IMR-90 (cell line): Measurements from ENCODE around the gene LCN12. TPM values are rescaled to one million over a fixed set of nuclear protein-coding genes. Genes with fewer than 3 reads are reported as not detected.

ENCODE experiments used
- ATAC-seq: fragments of 200-7000 bp; cut with Tn5 transposase; 2 replicates; pipeline ENCODE4 v1.9.1; 2020; ENCODE audit warnings: low read depth, mild to moderate bottlenecking, moderate library complexity
- BruUV-seq: library from RNA; stranded (reverse); fragments of 400-500 nt; replicated peaks from 2 replicates; lab custom pipeline; 2021; lab: Mats Ljungman, UMichigan
- CTCF ChIA-PET: fragments of 300-600 bp; formaldehyde crosslinking; extraction: SDS; loops from one replicate; lab custom pipeline; 2021; ENCODE audit warnings: antibody characterized with exemption; lab: Yijun Ruan, JAX
- POLR2A ChIA-PET: fragments of 300-600 bp; sonication (Branson Sonifier 250); formaldehyde crosslinking; loops from one replicate; lab custom pipeline; 2022; ENCODE audit warnings: antibody characterized with exemption; ENCODE audit not compliant: unreplicated experiment; lab: Charles Lee
- DNase-seq: peaks from one replicate; pipeline ENCODE4 v3.0.0; 2013
- H2AFZ ChIP-seq: replicated peaks from 2 replicates; pipeline ENCODE3; 2013; ENCODE audit warnings: low read length, mild to moderate bottlenecking; ENCODE audit not compliant: poor library complexity
- H2AK5ac ChIP-seq: 2 replicates; pipeline ENCODE4 v1.6.1; 2013; ENCODE audit warnings: low read depth, low read length, inconsistent platforms
- H2AK9ac ChIP-seq: replicated peaks from 2 replicates; pipeline ENCODE3; 2013; ENCODE audit warnings: mild to moderate bottlenecking, low read depth, low read length, moderate library complexity; ENCODE audit not compliant: poor library complexity
- H2BK120ac ChIP-seq: 2 replicates; pipeline ENCODE4 v1.6.1; 2013; ENCODE audit warnings: low read depth, low read length, inconsistent platforms
- H2BK15ac ChIP-seq: 3 replicates; pipeline ENCODE4 v1.6.1; 2013; ENCODE audit warnings: low read depth, low read length, inconsistent platforms
- H2BK20ac ChIP-seq: 2 replicates; pipeline ENCODE4 v1.6.1; 2013; ENCODE audit warnings: low read depth, mild to moderate bottlenecking, inconsistent platforms, low read length, moderate library complexity
- H2BK5ac ChIP-seq: 2 replicates; pipeline ENCODE4 v1.6.1; 2013; ENCODE audit warnings: mild to moderate bottlenecking, low read depth, low read length, inconsistent platforms; ENCODE audit not compliant: poor library complexity, severe bottlenecking
- H3K14ac ChIP-seq: replicated peaks from 2 replicates; pipeline ENCODE4 v1.6.1; 2013; ENCODE audit warnings: low read depth, low read length, inconsistent platforms
- H3K18ac ChIP-seq: 2 replicates; pipeline ENCODE4 v1.6.1; 2013; ENCODE audit warnings: low read depth, low read length, control low read depth
- H3K23ac ChIP-seq: 2 replicates; pipeline ENCODE4 v1.6.1; 2013; ENCODE audit warnings: low read depth, low read length, inconsistent platforms
- H3K27ac ChIP-seq: 2 replicates; pipeline ENCODE4 v1.5.1; 2013; ENCODE audit warnings: mild to moderate bottlenecking, control low read depth, low read length; ENCODE audit not compliant: insufficient read depth
- H3K27me3 ChIP-seq: 2 replicates; pipeline ENCODE4 v1.6.1; 2013; ENCODE audit warnings: low read length; ENCODE audit not compliant: control insufficient read depth, insufficient read depth
- H3K36me3 ChIP-seq: 2 replicates; pipeline ENCODE4 v1.6.1; 2013; ENCODE audit warnings: low read length, mixed read lengths; ENCODE audit not compliant: control insufficient read depth, insufficient read depth
- H3K4ac ChIP-seq: 2 replicates; pipeline ENCODE4 v1.6.1; 2013; ENCODE audit warnings: low read depth, low read length, inconsistent platforms
- H3K4me1 ChIP-seq: 2 replicates; pipeline ENCODE4 v1.6.1; 2013; ENCODE audit warnings: low read length, mixed read lengths; ENCODE audit not compliant: control insufficient read depth, insufficient read depth
- H3K4me2 ChIP-seq: 2 replicates; pipeline ENCODE4 v1.6.1; 2013; ENCODE audit warnings: low read depth, mild to moderate bottlenecking, control low read depth, low read length, moderate library complexity
- H3K4me3 ChIP-seq: 2 replicates; pipeline ENCODE4 v1.5.1; 2013; ENCODE audit warnings: low read depth, mild to moderate bottlenecking, control low read depth, low read length, moderate library complexity; ENCODE audit not compliant: insufficient read depth
- H3K56ac ChIP-seq: 2 replicates; pipeline ENCODE4 v1.6.1; 2013; ENCODE audit warnings: low read length, inconsistent platforms; ENCODE audit not compliant: insufficient read depth; ENCODE audit errors: extremely low read depth
- H3K79me1 ChIP-seq, 2 experiments: 2 replicates each; pipeline ENCODE4 v1.6.1; 2013; ENCODE audit warnings: low read length in 2 of 2, inconsistent platforms in 1 of 2, low read depth in 1 of 2
- H3K9ac ChIP-seq: 2 replicates; pipeline ENCODE4 v1.6.1; 2013; ENCODE audit warnings: low read depth, low read length, control low read depth
- H3K9me1 ChIP-seq: 2 replicates; pipeline ENCODE4 v1.6.1; 2013; ENCODE audit warnings: low read length, inconsistent platforms; ENCODE audit not compliant: insufficient read depth
- H3K9me3 ChIP-seq: 2 replicates; pipeline ENCODE4 v1.6.1; 2013; ENCODE audit warnings: low read length; ENCODE audit not compliant: control insufficient read depth, insufficient read depth
- H4K20me1 ChIP-seq: 2 replicates; pipeline ENCODE4 v1.6.1; 2013; ENCODE audit warnings: low read length, inconsistent platforms; ENCODE audit not compliant: insufficient read depth
- H4K5ac ChIP-seq: 2 replicates; pipeline ENCODE4 v1.6.1; 2013; ENCODE audit warnings: mild to moderate bottlenecking, low read depth, low read length, control low read depth
- H4K8ac ChIP-seq, 2 experiments: 2 replicates each; pipeline ENCODE4 v1.6.1; 2013; ENCODE audit warnings: low read depth in 2 of 2, low read length in 2 of 2, control low read depth in 1 of 2, inconsistent platforms in 1 of 2
- H4K91ac ChIP-seq: 2 replicates; pipeline ENCODE4 v1.6.1; 2013; ENCODE audit warnings: low read depth, low read length, inconsistent platforms; ENCODE audit not compliant: insufficient read depth
- BHLHE40 ChIP-seq: fragments of 150-350 bp; IDR thresholded peaks from 2 replicates; pipeline ENCODE4 v1.6.1; 2016; ENCODE audit warnings: mild to moderate bottlenecking, low read depth, low read length
- CHD1 ChIP-seq: IDR thresholded peaks from 2 replicates; pipeline ENCODE4 v1.6.1; 2012; ENCODE audit warnings: low read depth, low read length, improper control_type of control experiment
- FOS ChIP-seq: fragments of 150-350 bp; IDR thresholded peaks from 2 replicates; pipeline ENCODE4 v1.6.1; 2016; ENCODE audit warnings: low read depth, low read length
- MAFK ChIP-seq: IDR thresholded peaks from 2 replicates; pipeline ENCODE4 v1.6.1; 2012; ENCODE audit warnings: low read depth, low read length, improper control_type of control experiment
- MAZ ChIP-seq: IDR thresholded peaks from 2 replicates; pipeline ENCODE4 v1.6.1; 2012; ENCODE audit warnings: low read depth, mild to moderate bottlenecking, low read length, improper control_type of control experiment, moderate library complexity, borderline replicate concordance
- RAD21 ChIP-seq: IDR thresholded peaks from 2 replicates; pipeline ENCODE4 v1.6.1; 2012; ENCODE audit warnings: low read length, improper control_type of control experiment
- RCOR1 ChIP-seq: IDR thresholded peaks from 2 replicates; pipeline ENCODE4 v1.6.1; 2012; ENCODE audit warnings: mild to moderate bottlenecking, low read length, improper control_type of control experiment; ENCODE audit not compliant: insufficient replicate concordance
- SMC3 ChIP-seq: fragments of 150-350 bp; IDR thresholded peaks from 2 replicates; pipeline ENCODE4 v1.6.1; 2016; ENCODE audit warnings: low read depth, mild to moderate bottlenecking, antibody characterized with exemption, low read length, moderate library complexity
- WGBS, 2 experiments: methylation state at CpG; one replicate each; pipeline versions ENCODE4 v1.1.5 to v1.1.7; 2013; ENCODE audit warnings: missing lambda C conversion rate in 2 of 2; ENCODE audit not compliant: insufficient read length in 1 of 2; ENCODE audit errors: extremely low coverage in 2 of 2; 5-methylcytosine and 5-hydroxymethylcytosine counted together
- dilution Hi-C: fragments of 300-500 bp; cut with HindIII; formaldehyde crosslinking; loops from one replicate; pipeline ENCODE4 v1.14.3; 2018; ENCODE audit warnings: low sequenced_read_pairs; ENCODE audit not compliant: unreplicated experiment
- in situ Hi-C: fragments of 300-500 bp; cut with MboI; formaldehyde crosslinking; loops from 3 replicates; pipeline ENCODE4 v1.14.3; 2019; ENCODE audit warnings: low sequenced_read_pairs, inconsistent platforms, mixed read lengths
- intact Hi-C: fragments of 100-400 bp; cut with micrococcal nuclease; formaldehyde crosslinking; loops from 2 replicates; pipeline ENCODE4 v1.10.0; 2022
- polyA plus RNA-seq, 3 experiments: library from polyadenylated mRNA; depleted of rRNA; stranded (reverse); fragments of >200 nt; gene quantifications; 2 replicates each; pipeline ENCODE4 v1.2.3, GENCODE V29; 2012; ENCODE audit warnings: low replicate concordance in 1 of 3
- total RNA-seq: library from RNA; depleted of rRNA; stranded (reverse); fragments of >200 nt; gene quantifications from 2 replicates; pipeline ENCODE4 v1.2.3, GENCODE V29; 2012
- TF ChIP-seq, protein P1 (sequence below): fragments of 150-350 bp; IDR thresholded peaks from 2 replicates; pipeline ENCODE4 v1.6.1; 2017; ENCODE audit warnings: mild to moderate bottlenecking, antibody characterized with exemption, low read length, low read depth
- TF ChIP-seq, protein P2 (sequence below): fragments of 150-350 bp; IDR thresholded peaks from 2 replicates; pipeline ENCODE4 v1.6.1; 2016; ENCODE audit warnings: low read depth, mild to moderate bottlenecking, low read length, moderate library complexity, borderline replicate concordance
- TF ChIP-seq, protein P3 (sequence below): conservative IDR thresholded peaks from 2 replicates; pipeline ENCODE4 v1.5.1; 2012; ENCODE audit warnings: mild to moderate bottlenecking, low read depth, low read length, improper control_type of control experiment

The LCN12 gene
- total and polyA plus RNA-seq, 2 of the 4 experiments (the other 2 are of a cell fraction), result 0.12 TPM; not detected in 1

DNA sequence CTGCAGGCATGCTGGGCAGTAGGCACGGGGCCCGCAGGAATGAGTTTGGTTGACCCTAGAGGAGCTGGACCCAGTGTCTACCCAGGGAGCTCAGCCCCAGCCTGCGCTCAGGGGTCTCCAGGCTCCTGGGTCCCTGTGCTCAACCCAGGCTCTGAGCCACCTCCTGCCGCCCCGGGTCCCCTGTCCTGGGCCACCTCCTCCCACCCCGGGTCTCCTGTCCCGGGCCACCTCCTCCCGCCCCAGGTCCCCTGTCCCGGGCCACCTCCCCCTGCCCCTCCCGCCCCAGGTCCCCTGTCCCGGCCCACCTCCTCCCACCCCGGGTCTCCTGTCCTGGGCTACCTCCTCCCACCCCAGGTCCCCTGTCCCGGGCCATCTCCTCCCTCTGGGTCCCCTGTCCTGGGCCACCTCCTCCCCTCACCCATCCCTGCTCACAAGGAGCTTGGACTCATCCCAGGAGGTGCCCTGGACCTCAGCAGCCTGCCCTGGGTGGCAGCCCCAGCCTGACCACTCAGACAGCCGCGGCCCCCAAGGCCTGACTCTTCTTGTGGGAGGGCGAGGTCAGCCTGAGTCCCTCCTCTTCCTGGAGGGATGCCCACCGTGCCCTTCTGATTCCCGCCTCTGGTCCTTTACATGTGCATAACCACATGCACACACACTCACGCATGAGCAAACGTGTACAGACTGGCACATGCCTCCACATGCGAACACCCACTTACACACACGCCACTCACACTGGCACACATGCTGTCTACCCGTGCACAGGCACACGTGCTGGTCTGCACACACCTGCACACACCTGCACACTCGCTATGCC, 2.4 kb downstream of the LCN12 start (continued):
- TF ChIP-seq MAZ, result no peak

DNA sequence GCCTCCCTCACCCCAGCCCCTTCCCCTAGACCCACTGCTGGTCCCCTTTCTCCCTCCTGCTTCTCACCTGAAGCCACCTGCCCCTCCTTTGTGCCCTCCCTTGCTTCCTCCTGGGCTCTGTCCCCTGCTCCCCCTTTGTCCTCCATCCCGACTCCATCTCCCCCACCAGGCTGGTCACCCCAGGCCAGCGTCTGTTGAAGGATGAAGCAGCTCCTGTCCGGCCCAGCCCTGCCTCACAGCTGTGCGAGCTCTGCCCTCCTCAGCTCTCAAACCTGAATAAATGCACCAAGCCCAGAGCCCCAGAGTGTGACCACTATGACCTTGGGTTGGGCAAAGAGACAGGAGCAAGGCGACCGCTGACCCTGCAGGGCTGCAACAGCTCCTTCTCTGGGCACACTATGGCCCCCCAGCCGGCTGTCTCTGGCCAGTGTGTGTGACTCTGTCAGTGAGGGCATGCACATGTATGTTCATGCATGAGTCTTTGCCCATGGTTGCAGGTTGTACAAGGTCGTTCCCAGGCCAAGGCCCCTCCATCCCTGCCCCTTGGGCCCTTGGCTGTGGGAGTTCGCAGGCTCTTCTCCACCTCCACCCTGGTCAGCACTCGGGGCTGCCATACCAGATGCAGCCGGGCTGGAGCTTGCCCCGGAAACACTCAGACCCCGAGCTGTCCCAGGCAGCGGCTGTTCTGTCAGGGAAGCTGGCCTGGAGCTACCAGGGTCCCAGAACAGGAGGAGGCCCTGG, 3.3 kb downstream of the LCN12 start:
- intact Hi-C loops (no loop called here), dilution Hi-C loops (no loop called here), in situ Hi-C loops (no loop called here)
- H3K79me1 ChIP-seq, result no peaks in the 10 kb centered on the region
- H3K4me3 ChIP-seq, result no peak overlapping the region
- H3K27me3 ChIP-seq, result peaks cover 21% of the 10 kb centered on the region
- no peak overlapping the region for H2BK20ac ChIP-seq
- no peak overlapping the region for H2AFZ ChIP-seq
- H4K8ac ChIP-seq, result no peak overlapping the region
- no peak overlapping the region for H4K91ac ChIP-seq
- no peak overlapping the region for H2BK15ac ChIP-seq
- no peak overlapping the region for H3K14ac ChIP-seq
- H3K9ac ChIP-seq, result no peak overlapping the region
- peaks cover 3% of the 10 kb centered on the region for H3K9me3 ChIP-seq
- no peak overlapping the region for H4K5ac ChIP-seq
- no peaks in the 10 kb centered on the region for H3K9me1 ChIP-seq
- 74% methylated on average over 10 of the region's 14 CpGs; no CpG with 5 or more reads in 1 of the 2 experiments for WGBS, 2 experiments
- H3K56ac ChIP-seq, result no peak overlapping the region
- no peaks in the 10 kb centered on the region; the same call in 1 of the 2 replicates for H3K4me1 ChIP-seq
- H2BK5ac ChIP-seq, result no peak overlapping the region
- H3K4me2 ChIP-seq, result no peak overlapping the region
- ChIA-PET POLR2A (no interaction called here), CTCF (no interaction called here)
- DNase-seq (no peak), ATAC-seq (no peak)
- no peaks in the 10 kb centered on the region for H3K36me3 ChIP-seq
- H3K4ac ChIP-seq, result no peak overlapping the region
- H3K23ac ChIP-seq, result no peak overlapping the region
- H2AK5ac ChIP-seq, result no peak overlapping the region
- H3K18ac ChIP-seq, result no peak overlapping the region
- no peak overlapping the region for H2AK9ac ChIP-seq
- no peak overlapping the region for H2BK120ac ChIP-seq
- no TSS peak for BruUV-seq
- H4K20me1 ChIP-seq, result no peaks in the 10 kb centered on the region
- H3K27ac ChIP-seq, result no peak overlapping the region
- TF ChIP-seq SMC3 (no peak), BHLHE40 (no peak), CHD1 (no peak), RCOR1 (no peak), FOS (no peak), MAFK (no peak), RAD21 (no peak)
- TF ChIP-seq, protein P1, sequence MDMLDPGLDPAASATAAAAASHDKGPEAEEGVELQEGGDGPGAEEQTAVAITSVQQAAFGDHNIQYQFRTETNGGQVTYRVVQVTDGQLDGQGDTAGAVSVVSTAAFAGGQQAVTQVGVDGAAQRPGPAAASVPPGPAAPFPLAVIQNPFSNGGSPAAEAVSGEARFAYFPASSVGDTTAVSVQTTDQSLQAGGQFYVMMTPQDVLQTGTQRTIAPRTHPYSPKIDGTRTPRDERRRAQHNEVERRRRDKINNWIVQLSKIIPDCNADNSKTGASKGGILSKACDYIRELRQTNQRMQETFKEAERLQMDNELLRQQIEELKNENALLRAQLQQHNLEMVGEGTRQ, result no peak
- TF ChIP-seq, protein P2, sequence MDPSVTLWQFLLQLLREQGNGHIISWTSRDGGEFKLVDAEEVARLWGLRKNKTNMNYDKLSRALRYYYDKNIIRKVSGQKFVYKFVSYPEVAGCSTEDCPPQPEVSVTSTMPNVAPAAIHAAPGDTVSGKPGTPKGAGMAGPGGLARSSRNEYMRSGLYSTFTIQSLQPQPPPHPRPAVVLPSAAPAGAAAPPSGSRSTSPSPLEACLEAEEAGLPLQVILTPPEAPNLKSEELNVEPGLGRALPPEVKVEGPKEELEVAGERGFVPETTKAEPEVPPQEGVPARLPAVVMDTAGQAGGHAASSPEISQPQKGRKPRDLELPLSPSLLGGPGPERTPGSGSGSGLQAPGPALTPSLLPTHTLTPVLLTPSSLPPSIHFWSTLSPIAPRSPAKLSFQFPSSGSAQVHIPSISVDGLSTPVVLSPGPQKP, result no peak
- TF ChIP-seq, protein P3, sequence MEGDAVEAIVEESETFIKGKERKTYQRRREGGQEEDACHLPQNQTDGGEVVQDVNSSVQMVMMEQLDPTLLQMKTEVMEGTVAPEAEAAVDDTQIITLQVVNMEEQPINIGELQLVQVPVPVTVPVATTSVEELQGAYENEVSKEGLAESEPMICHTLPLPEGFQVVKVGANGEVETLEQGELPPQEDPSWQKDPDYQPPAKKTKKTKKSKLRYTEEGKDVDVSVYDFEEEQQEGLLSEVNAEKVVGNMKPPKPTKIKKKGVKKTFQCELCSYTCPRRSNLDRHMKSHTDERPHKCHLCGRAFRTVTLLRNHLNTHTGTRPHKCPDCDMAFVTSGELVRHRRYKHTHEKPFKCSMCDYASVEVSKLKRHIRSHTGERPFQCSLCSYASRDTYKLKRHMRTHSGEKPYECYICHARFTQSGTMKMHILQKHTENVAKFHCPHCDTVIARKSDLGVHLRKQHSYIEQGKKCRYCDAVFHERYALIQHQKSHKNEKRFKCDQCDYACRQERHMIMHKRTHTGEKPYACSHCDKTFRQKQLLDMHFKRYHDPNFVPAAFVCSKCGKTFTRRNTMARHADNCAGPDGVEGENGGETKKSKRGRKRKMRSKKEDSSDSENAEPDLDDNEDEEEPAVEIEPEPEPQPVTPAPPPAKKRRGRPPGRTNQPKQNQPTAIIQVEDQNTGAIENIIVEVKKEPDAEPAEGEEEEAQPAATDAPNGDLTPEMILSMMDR, result no peak
